NOMO-1 treated with dmso at 0.1 percent for 144 hours (cell line): ENCODE results near the gene FAM229A.
"Not testable (repeated sequence)": the region's sequence is repeated elsewhere in the genome, so short reads cannot be mapped to it uniquely, and the experiment has no call there.

ENCODE experiments used
- DNase-seq: peaks from one replicate; lab custom pipeline; 2025; ENCODE audit not compliant: unreplicated experiment; lab: John Stamatoyannopoulos, UW

Gene FAM229A

GRCh38 chr1:32362474-32363313, at the start of gene FAM229A, which contains the start of gene TSSK3:
FAM229A (minus strand) TSS chr1:32362485; CDS start chr1:32362091, 394 bp downstream.
TSSK3 (plus strand) TSS chr1:32362539; CDS start chr1:32362702, 163 bp downstream.
- DNase-seq, result no peak

DNA sequence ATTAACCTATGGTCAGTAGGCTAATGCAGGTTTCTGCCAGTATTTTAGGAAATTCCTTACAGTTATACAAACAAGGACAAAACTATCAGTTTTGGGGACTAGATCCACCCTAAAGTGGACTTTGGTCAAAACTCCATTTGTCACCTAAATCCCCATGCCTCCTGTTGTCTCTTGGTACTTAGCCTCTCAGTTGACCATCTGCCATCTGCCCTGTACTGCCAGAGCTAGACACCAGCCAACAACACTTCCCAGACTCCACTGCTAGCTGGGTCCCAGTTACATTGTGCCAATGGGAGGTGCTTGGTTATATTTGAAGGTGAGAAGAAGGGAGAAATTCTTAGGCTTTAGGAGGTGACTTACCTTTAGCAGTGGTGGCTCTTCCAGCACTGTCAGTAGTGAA, 49.0 kb upstream of the FAM229A start:
- DNase-seq, result no peak

GRCh38 chr1:32406629-32407111, 44.4 kb upstream of the FAM229A start:
- no peak for DNase-seq

DNA sequence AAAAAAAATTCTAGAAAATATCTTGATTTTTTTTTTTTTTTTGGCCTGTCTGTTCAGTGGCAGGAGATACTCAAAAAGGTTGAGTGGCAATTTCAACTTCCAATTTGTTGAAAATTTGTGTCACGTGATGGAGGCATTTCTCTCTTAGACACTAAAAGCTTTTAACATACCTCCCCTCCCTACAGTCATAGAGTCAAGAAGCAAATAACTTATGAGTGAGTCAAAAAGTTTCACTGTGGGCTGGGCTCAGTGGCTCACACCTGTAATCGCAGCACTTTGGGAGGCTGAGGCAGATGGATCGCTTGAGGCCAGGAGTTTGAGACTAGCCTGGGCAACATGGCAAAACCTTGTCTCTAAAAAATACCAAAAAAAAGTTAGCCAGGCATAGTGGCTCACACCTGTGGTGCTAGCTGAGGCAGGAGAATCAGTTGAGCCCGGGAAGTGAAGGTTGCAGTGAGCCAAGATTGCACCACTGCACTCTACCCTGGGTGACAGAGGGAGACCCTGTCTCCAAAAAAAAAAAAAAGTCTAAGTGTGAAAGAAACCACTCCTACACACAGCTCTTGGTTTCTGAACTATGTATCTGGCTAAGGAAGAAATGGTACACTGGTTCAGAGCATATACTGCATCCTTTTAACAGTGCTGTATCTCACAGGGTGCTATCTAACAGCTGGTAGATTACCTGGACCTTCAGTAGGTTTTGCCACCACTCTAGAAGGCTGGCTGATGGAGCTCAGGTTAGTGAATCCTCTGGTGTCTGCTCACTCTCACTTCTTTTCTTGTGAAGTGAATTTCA, 43.6 kb upstream of the FAM229A start:
- DNase-seq, result no peak

GRCh38 chr1:32404946-32405345, 42.7 kb upstream of the FAM229A start:
- no peak for DNase-seq

DNA sequence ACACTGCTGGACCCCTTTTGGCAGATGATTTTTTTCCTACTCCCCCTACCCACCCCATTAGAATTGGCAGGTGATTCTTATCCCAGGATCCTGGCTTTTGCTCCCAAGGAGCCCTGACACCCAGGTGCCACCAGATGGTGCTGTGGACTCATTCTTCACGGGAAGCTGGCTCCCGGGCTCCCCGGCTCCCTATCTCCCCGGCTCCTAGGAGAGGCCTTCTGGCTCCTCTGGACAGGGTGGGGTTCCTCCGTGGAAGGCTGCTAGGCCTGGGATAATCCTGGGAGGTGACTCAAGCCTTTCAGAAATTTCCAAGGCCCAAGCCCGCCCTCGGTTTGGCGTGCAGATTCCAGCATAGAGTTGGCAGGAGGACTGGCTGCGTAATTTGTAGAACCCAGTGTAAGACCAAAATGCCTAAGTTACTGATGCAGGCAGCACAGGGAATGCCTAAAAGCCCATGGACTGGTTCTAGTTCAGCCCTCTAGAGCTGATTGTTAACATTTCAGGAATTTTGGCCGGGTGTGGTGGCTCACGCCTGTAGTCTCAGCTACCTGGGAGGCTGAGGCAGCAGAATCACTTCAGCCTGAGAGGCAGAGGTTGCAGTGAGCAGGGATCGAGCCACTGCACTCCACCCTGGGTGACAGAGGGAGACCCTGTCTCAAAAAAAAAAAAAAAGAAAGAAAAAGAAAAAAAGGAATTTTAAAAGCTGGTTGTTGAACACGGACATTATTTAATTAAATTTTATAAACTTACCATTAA, 38.8 kb upstream of the FAM229A start:
- DNase-seq, result no peak

- DNase-seq, result no peak
Measured at GRCh38 chr1:32399843-32400242, 37.6 kb upstream of the FAM229A start.

- DNase-seq, result no peak
Measured at GRCh38 chr1:32398401-32398800, 36.1 kb upstream of the FAM229A start.

DNA sequence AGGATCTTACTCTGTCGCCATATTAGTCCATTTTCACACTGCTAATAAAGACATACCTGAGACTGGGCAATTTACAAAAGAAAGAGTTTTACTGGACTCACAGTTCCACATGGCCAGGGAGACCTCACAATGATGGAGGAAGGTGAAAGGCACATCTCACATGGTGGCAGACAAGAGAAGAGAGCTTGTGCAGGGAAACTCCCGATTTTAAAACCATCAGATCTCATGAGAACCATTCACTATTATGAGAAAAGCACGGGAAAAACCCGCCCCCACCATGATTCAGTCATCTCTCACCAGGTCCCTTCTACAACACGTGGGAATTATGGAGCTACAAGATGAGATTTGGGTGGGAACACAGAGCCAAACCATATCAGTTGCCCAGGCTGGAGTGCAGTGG, 34.2 kb upstream of the FAM229A start:
- not testable (repeated sequence) for DNase-seq

DNA sequence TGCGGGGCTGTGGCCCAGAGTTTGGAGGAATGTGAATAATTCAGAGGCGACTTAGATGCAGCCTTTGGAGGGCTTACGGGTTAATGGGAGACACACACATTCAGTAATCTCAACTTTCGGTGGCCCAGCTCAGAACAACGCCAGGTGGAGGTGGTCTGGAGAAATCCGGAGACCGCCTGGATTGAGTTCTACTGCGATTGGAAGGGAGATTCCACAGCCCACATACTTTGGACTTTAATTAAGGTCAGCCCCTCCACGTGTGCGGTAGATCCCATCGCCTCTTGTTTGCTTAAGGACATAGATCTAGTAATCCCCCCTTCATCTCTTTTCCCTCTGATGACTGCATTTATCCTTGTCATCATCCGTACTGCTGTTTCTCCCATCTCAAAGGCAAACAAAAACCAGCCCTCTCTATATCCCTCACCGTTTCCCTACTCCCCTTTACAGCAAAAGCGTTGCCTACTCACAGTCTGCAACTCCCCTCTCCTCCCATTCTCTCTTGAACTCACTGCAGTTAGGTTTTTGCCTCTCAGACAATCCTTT, 32.7 kb upstream of the FAM229A start:
- no peak for DNase-seq

- DNase-seq, result peak; percentile 99
Measured at GRCh38 chr1:32394141-32394889, 32.0 kb upstream of the FAM229A start, which contains the start of gene BSDC1. BSDC1 (minus strand) TSS chr1:32394441; CDS start chr1:32394414, 27 bp downstream.

GRCh38 chr1:32393832-32394140, 31.5 kb upstream of the FAM229A start:
- DNase-seq, result no peak

DNA sequence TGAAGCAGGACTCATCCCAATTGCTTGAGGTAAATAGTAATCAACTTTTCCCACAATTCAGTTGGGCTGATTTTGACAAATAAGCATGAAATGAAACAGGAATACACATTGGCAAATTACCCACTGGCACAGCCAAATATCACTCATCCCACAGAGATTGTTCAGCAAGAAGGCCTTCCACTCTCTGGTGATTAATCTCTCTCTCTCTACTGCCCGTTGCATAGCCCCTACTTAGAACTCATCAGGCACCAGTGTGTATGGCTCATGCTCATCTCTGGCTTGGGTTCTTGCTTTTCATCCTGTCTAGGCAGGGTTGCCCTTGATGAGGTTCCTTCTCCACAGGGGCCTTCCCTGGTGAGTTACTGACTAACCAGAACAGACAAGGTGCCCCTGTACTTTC, 30.9 kb upstream of the FAM229A start:
- DNase-seq, result no peak

DNA sequence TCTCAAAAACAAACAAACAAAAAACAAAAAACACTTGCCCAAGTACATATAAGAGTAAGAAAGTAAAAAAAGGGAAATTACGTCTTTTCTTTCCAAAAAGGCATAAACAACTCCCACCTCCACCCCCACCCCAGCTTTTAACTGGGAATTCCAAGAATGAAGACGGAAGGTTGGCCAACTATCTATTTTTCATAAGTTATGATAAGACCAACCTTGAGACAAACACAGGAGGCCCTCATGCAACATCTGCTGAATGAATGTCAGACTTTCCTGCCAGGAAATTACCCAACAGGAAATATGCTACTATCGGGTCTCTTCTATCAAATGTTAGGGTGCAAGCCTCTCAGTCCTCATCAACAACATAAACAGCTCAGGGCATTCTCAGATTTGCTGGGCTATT, 30.0 kb upstream of the FAM229A start:
- DNase-seq, result no peak

- no peak for DNase-seq
Measured at GRCh38 chr1:32390904-32391870, 28.9 kb upstream of the FAM229A start.

DNA sequence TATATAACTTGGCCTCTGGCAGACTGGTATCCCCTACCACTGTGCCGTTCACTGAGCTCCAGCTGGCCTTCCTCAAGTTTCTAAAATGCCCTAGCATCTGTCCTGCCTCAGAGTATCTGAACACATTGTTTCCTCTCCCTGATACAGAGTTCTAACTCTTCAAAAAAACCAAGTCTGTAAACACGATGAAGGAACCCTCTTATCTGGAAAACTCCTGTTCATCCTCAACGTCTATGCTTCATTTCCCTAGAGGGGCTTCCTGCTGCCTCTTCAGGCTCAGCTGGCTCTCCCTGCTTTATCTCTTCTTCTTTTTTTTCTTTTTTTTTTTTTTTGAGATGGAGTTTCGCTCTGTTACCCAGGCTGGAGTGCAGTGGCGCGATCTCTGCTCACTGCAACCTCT, 26.4 kb upstream of the FAM229A start:
- no peak for DNase-seq

DNA sequence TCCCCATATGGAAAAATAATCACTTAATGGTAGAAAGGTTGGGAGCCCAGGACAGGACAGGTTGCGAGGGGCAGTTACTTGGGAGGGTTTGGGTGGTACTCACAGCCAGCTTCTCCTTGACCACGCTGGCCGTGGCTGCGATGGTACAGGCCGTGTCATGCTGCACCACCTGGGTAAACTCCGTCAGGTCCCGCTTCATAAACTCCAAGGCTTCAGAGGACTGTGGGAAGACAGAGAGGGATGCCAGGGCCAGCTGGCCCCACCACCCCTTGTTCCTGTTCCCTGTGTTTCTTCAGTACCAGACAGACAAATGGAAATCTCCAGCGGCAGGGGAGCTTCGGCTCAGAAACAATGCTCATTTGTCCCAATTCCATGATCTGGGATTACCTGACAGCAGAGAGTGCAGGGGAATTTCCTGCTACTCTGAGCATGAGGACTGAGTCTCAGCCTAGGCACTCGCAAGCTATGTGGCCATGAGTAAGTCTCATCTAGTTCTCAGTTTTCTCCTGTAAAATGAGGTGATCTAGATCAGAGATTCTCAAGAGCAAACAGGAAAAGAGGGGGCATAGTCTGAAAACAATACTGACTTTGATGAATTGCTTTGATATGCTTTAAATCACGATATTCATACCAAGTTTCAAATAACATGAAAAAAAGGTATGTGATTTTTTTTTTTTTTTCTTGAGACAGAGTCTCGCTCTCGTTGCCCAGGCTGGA, 24.5 kb upstream of the FAM229A start:
- DNase-seq, result no peak

DNA sequence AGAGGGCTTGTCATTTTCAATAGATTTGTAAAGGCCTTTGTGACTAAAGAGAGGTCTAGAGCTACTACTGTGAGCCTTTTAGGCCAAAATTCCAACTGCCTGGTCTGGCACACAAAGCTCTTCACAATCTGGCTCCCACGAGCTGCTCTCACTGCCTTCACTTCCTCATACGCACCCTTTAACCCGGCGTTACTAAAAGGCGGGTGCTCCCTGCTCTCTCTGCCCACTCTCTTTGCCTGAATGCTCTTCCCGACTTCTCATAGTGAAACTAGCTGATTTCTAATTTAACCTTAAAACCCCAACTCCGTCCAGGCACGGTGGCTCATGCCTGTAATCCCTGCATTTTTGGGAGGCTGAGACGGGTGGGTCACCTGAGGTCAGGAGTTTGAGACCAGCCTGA, 17.8 kb upstream of the FAM229A start:
- DNase-seq, result no peak
